Muscle of back (tissue), 11 donors: ENCODE results near the gene VSIG4. TPM values are rescaled to one million over a fixed set of nuclear protein-coding genes. Genes with fewer than 3 reads are reported as not detected.

Experiments
- DNase-seq, 3 donors: peaks; one replicate each; pipeline versions ENCODE4 v3.0.0 to v3.0.0-alpha.2; 2013
- polyA plus RNA-seq, 10 donors: library from polyadenylated mRNA; unstranded; fragments of 120-200 nt; gene quantifications; one replicate each; pipeline ENCODE4 v1.2.1, GENCODE V29; 2013; ENCODE audit not compliant: insufficient read length in 10 of 10

Gene VSIG4
- polyA plus RNA-seq, 10 donors, result 11.3 to 22.3 (median 14.9) TPM

DNA sequence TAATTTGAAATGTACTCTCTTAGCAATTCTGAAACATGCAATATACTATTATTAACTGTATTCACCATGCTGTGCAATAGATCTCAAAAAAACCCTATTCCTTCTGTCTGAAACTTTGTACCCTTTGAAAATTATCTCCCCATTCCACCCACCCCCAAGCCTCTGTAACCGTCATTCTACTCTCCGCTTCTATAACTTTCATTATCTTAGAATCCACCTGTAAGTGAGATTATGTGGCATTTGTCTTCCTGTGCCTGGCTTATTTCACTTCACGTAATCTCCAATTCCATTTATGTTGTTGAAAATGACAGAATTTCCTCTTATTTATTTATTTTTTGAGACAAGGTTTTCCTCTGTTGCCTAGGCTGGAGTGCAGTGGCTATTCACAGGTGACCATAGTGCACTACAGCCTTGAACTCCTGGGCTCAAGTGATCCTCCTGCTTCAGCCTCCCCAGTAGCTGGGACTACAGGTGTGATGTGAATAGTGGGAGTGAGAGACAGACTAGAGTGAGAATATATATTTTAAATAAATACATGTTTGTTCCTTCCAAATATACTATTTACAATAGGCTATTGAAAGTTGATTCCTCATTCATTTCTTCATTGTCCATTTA lies 30.5 kb downstream of the VSIG4 start:
- DNase-seq, result no peak

DNA sequence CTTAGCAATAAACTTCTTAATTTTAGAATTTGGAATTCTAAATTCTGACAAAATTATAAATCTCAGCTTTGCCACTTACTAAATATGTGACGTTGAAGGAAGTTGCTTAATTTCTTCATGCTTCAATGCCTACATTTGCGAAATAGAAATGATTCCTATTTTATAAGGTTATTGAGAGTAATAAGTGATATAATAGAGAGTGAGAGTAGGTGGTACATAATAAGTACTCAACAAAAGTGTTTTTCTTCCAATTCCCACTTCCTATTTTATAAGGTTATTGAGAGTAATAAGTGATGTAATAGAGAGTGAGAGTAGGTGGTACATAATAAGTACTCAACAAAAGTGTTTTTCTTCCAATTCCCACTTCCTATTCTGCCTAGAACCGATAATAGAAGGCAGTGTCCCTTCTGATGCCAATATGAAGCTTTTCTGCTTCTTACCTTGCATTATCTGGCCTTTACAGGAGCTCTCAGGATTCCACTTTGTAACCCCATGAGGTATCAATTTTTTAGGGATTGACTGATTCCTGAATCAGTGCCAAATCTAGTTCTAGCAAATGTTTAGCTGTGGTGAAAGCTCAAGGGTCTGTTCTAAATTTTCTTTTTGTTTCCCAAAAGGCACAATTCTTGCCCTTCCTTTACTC lies 31.4 kb downstream of the VSIG4 start:
- no peak for DNase-seq

DNA sequence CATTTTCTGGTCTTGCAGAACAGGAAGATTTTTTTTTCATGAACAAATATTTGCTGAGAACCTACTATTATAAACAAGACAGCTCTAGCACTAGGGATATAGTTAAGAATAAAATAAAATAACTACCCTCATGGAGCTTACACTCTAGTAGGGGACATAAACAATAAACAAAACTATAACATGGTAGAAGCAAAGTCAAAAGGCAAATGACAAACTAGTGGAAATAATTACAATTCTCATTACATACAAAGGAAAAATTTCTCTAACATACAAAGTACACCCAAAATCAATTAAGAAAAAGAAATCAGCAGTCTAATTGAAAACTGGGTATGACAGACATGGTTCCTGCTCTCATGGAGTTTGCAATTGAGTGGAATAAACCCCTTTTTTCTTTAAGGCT lies 32.0 kb downstream of the VSIG4 start:
- no peak for DNase-seq

DNA sequence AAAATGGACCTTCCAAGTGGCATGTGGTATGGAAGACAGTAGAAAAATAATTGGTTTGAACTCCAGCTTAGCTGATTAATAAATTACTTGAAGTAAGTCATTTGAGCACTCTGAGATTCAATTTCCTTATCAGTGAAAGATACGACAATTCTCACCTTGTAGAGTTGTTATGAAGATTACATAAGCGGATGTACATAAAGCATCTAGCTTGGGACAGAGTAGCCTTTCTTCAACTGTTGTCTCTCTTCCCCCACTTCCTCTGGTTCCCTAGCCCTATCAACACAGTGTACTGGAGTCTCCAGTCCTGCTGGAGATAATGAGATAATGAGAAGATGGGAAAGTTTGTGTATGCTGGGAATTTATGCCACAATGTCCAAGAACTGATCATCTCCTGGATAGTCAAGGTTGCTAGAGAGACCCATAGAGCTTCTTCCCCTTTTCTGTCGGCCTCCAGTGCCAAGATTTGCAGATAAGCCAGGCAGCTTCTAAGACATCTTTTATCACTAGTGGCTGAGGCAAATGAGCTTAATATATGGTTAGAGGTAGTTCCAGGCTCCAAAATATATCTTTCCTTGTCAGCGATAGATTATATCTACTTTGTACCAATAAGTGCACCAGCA lies 33.9 kb downstream of the VSIG4 start:
- no peak for DNase-seq

DNA sequence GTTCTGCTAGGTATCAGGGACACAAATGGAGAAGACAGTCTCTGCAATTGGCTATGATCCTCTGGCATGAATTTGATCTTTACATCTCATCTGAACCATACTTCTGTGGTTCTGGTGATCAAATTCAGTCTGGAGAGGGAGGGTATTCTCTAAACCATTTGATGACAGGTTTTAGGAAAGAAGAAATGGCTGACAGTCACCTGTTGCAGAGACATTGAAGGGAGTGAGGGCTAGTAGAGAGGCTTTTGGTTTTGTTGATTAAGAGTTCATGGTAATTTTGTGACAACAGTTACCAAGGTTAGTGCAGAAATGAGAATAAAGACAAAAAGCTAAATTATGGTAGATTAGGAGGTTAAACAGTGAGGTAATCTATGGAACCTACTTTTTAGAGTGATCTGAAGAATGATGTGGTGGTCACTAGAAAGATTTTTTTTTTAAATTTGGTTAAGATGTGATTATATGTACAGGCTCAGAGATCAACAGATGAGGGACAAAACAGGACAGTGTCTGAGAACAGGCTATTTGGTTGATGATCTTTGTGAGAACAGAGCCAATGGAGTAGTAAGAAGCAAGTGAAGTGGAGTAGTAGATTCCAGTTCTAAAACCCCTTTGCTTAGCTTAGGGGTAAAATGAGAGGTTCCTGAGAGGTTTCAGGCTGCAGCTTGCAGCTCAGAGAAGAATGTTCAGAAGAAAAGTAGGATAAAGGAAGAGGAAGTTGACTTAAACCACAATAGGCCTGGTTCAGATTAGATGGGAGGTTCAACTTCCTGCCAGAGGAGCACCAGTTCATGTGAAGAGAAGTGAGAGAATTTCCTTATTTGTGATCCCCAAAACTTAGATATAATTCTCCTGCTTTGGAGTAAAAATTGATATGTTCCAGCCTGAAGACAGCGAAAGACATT lies 34.7 kb downstream of the VSIG4 start:
- no peak for DNase-seq

DNA sequence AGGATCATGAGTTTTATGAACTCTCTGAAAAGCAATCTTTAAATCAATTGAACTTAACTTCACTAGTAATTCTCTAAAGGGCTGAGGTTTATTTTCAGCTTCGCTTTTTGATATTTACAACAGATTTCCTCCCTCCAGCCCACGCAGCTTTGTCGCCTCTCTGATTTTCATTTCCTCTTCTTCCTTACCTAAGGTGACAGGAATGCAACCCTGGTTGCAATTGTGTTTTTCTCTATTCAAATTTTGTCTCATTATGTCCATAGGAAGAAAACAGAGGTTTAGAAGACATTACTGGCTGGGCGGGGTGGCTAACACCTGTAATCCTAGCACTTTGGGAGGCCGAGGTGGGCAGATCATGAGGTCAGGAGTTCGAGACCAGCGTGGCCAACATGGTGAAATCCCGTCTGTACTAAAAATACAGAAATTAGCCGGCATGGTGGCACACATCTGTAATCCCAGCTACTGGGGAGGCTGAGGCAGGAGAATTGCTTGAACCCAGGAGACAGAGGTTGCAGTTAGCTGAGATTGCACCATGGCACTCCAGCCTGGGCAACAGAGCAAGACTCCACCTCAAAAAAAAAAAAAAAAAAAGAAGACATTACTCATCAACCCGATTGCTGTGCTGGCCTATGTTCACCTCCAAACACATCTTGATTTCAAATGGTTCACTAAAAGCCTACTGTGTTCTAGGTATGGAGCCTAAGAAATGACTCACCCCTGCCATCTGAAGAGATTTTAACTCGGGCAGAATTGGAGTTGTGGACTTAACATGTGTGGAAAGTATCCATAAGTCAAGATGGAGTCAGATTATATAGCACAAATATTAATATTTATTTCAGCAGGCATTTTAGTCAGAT lies 36.8 kb downstream of the VSIG4 start:
- no peak for DNase-seq

DNA sequence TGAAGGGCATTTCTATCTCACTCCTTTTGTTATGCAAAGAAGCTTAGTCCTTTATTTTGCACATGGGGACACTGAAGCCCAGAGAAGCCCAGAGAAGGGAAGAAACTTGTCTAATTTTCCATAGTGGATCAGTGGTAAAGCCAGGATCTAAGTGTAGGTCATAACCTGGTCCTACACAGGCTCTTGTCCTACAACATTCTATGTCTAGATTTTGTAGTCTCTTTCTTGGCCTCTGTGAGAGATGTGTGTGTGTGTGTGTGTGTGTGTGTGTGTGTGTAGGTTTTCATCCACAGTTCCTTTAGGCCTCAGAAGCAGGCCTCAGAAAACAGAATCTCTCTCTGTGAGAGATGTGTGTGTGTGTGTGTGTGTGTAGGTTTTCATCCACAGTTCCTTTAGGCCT lies 38.3 kb downstream of the VSIG4 start:
- no peak for DNase-seq

DNA sequence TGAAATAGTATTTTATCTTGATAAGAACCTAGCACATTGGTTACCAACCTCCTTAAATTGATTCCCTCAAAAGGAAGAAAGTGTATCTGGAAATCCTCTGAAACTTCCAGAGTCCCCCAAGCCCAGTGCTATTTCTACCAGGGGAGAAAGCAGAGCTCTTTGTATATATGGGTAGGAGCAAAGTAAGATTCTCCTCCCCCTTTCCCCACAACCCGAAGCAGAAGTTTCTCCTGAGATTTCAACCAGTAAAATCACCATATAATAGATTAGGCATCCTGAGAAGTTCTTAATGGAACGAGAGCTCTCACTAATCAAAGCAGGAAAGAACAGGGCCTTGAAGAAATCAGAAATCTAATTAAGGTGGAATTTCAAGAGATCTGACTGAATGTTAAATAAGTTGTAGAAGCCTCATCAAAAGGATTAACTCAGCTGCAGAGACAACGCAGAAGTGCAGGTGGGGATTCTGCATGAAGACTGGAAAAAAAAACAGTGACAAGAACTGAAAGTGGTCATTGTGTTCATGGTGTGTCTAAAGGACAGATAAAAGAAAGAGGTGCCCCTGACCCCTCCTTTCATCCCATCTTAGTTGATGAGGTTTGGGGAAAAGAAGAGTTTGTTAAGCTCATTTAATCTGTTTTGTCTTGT lies 39.1 kb downstream of the VSIG4 start:
- no peak for DNase-seq

DNA sequence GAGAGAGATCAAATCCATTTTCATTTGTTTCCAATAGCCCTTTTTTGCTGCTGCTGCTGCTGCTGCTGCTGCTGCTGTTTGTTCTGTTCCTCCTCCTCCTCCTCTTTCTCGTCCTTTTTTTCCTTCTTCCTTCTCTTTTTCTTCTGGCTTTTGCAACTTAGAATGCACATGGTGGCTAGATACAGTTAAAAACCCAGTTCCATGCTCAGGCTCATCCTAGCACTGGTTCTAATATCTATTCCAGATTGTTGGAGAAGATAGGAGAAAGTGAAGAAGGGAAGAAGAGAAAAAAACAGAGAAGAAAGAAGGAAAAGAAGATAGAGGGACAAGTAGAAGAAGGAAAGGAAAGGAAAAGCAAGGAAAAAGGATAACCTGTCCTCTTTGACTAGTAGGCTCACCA lies 39.7 kb downstream of the VSIG4 start:
- DNase-seq, result no peak

DNA sequence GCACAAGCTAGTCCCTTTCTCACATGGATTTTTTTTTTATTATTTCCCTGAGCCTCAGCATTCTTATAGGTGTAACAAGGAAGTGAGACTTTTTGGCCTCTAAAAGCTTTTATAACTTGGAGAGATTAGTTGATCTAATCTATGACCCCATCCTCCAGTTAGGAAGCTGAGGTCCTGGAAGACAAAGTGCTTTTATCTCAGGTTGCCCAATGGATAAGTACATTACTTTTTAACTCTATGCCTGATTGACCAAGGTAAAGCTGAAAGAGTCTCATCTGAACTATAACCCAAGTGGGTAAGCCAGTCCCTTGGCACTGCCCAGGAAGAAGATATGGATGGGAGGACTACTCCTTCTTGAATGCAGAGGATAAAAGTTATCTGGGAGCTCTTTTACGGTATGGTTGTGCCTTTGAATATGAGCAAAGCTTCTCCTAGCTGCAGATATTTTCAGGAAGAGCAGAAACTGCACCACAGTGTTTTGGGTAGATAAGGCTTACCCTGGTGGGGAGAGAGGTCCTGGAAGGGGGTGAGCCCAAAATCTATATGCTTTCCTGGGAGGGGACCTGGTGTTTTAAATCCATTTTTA lies 40.2 kb downstream of the VSIG4 start:
- no peak for DNase-seq

DNA sequence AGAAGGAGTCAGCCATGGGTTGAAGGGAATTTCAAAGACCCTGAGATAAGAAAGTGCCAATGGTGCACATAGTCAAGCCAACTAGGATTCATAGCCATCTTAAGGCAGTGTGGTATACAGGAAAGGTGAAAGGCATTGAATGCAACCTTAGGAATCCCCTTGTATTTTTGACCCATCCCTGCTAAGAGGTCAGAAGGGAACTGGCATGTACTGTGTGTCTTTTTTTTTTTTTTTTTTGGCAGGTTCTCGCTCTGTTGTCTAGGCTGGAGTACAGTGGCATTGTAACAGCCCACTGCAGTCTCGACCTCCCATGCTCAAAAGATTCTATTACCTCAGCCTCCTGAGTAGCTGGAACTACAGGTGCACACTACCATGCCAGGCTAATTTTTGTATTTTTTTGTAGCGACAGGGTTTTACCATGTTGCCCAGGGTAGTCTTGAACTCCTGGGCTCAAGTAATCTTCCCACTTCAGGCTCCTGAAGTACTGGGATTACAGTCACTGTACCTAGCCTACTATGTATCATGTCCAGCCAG lies 40.8 kb downstream of the VSIG4 start:
- no peak for DNase-seq

DNA sequence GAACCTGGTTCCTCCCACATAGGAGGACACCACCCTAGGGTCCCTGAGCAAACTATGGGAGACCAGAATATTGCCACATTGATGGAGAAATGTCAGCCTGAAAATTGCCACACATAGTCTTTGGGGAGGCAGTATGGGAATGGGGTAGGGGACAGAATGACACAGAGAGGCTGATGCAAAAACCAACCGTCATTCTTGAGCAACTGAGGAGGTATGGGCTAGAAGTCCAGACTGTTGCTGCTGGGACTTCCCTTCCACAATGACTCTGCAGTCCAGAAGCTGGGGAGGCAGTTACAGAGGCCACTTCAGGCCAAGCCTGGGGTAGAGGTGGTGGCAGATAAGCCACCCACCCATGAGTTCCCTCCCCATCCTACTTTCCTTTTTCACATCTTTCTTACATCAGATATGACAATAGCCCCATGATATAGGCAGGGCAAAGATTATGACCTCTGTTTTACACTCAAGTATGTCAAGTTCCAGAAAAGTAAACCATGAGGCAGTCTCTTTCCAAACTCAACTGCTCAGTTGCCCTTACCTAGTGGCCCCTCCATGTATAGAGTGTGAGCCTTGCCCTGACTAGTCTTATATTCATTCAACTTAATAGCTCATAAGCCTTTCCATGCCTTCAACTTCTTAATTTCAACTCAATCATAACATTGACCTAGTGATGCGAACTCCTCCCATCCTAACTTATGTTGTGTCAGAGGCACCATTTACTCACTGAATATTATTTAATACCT lies 41.7 kb downstream of the VSIG4 start:
- no peak for DNase-seq

DNA sequence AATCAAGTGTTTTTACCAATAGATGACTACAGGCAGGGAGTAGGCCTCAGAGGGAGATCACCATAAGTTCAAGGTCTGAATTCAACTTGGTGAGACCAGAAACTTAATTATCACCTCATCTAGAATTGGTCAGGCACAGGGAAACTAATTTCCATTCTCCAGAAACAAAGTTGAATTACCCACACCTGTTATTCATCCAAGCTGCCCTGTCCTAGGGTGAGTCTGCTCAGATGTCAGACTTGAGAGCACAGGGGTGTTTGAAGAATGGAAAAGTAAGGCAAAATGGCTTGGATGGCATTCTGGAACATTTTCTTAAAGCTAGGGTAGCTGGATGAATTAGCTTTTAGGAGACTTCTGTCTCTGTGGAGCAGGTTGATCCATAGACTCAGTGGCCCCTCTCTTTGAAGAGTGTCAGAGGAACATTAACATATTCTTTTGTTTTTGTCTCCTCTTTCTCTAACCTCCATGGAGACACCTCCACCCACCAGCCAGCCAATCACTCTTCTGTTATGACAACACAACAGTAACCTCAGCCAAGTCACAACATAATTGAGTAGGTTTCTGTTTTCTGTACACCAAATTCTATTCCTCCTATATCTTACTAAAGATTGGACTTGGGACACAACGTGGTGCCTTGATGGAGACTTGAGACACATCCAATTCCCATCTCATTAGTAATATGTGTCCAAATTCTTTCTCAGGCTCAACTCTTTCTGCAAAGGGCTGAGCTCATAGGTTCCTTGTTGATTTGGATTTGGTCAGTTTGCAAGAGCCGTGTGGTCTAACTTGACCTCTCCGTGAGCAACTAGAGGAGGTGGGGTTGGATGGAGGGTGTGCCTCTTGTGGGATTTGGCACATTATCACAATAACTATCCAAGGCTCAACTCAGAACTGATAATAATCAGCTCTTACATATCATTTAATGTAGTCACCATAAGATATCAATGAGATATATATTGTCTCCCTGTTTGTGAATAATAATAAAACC lies 45.1 kb downstream of the VSIG4 start:
- DNase-seq, result peak in 1 of 3 donors; percentile 20

DNA sequence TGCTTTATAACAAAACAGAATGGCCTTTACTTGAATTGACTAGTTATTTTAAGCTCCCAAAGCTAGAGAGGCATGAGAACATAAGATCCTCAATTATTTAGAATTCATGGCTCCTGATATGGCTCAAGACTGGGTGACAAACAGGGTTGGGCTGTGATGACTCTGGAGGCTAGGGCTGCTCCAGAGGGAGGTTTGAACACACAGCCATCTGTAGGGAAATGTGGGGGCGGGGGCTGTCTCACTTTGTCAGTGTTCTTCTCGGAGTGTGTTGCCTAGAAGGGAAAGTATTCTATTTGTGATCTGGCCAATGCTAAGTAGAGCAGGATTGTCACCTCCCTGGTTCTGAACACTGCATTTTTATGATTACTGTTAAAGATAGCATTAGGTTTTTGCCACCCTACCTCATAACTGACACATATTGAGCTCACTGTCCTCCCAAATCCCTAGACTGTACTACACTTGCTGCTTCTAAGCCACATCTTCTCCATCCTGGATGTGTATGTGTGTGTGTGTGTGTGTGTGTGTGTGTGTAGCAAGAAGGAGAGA lies 45.9 kb downstream of the VSIG4 start:
- no peak for DNase-seq

DNA sequence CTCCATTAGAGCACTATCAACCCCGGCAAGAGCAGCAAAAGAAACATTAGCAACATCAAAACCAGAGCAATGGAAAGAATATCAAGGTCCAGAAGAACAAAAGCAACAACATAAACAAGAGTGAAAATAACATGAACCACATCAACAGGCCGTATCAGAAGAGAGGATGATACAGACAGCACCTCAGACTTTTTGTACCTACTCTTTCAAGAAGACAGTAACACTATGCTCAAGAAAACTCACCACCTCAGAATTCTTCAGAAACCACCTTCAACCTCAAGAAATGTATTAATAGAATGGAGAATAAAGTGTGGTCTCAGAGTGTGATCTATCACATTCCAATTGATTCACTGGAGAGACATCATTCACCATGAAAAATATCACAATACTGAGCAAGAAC lies 46.5 kb downstream of the VSIG4 start:
- no peak for DNase-seq

DNA sequence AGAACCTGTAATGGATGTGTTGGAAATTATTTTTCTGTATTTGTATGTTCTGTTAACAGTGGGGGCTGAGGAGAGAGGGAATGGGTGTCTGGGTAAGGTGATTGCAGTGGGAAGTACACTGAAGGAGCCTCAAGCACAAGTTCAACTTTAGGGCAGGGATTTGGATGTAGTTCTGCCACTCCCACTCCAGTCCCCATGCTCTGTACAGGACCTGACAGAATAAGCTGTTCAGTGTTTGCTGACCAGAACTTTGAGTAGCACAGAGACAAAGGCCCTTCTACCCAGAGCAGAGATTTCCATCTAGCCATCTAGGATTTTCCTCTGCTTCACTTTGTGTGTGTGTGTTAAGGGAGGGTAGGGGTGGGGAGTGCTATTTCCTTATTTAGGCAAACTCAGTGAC lies 49.2 kb downstream of the VSIG4 start:
- DNase-seq, result no peak

DNA sequence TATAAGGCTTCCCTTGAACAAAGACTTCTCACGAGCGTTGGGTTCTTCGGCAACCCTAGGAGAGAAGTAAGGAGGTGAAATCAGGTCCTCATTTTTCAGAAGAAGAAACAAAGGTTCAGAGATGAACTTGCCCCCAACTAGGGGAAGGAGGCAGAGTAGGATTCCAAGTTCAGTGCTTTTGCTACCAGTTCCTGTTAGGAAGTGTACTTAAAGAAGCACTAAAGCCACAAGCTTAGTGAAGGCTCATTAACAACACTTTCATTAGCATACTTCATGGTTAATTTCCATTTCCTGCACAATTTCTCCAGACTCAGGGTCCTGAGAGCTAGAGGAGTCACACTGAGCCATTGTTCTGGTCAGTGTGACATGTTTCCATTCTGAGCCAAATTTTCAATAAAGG lies 52.1 kb downstream of the VSIG4 start:
- DNase-seq, result no peak
